Duodenal mucosa (tissue), 2 donors: Measurements from ENCODE around the gene ARMC7.
A peak's percentile ranks its signal among the peaks of the same experiment; 100 is the strongest.
"Not testable (repeated sequence)": the region's sequence is repeated elsewhere in the genome, so short reads cannot be mapped to it uniquely, and the experiment has no call there.

Experiments used
- H3K27ac ChIP-seq: one replicate; pipeline ENCODE4 v1.7.0; 2013; ENCODE audit warnings: low read depth, low read length
- H3K27me3 ChIP-seq, 2 donors: one replicate each; pipeline ENCODE4 v1.7.0; 2013; ENCODE audit warnings: low read length in 2 of 2, control low read depth in 1 of 2; ENCODE audit not compliant: insufficient read depth in 2 of 2, control insufficient read depth in 1 of 2
- H3K36me3 ChIP-seq, 2 donors: one replicate each; pipeline ENCODE4 v1.7.0; 2013; ENCODE audit warnings: low read length in 2 of 2, control low read depth in 1 of 2; ENCODE audit not compliant: insufficient read depth in 2 of 2, control insufficient read depth in 1 of 2
- H3K4me1 ChIP-seq, 2 donors: one replicate each; pipeline ENCODE4 v1.7.0; 2013; ENCODE audit warnings: low read length in 2 of 2, control low read depth in 1 of 2; ENCODE audit not compliant: insufficient read depth in 2 of 2, control insufficient read depth in 1 of 2
- H3K4me3 ChIP-seq, 2 donors: one replicate each; pipeline ENCODE4 v1.7.0; 2013; ENCODE audit warnings: low read length in 2 of 2, low read depth in 1 of 2
- H3K9ac ChIP-seq, 2 donors: one replicate each; pipeline ENCODE4 v1.7.0; 2013; ENCODE audit warnings: low read length in 2 of 2, low read depth in 1 of 2
- H3K9me3 ChIP-seq, 2 donors: one replicate each; pipeline ENCODE4 v1.7.0; 2013; ENCODE audit warnings: low read length in 2 of 2, control low read depth in 1 of 2; ENCODE audit not compliant: control insufficient read depth in 1 of 2

ARMC7 gene

GRCh38 chr17:75151930-75152329, 42.2 kb downstream of the ARMC7 start:
- no peak overlapping the region for H3K4me3 ChIP-seq
- H3K27ac ChIP-seq = no peak overlapping the region
- peak overlapping the region in 1 of 2 donors; percentile 89 for H3K9ac ChIP-seq
- H3K27me3 ChIP-seq = no peaks in the 10 kb centered on the region
- peaks cover 8% of the 10 kb centered on the region in 2 donors for H3K36me3 ChIP-seq
- peaks cover 32 to 38% of the 10 kb centered on the region in 2 donors for H3K4me1 ChIP-seq
- H3K9me3 ChIP-seq = no peaks in the 10 kb centered on the region

DNA sequence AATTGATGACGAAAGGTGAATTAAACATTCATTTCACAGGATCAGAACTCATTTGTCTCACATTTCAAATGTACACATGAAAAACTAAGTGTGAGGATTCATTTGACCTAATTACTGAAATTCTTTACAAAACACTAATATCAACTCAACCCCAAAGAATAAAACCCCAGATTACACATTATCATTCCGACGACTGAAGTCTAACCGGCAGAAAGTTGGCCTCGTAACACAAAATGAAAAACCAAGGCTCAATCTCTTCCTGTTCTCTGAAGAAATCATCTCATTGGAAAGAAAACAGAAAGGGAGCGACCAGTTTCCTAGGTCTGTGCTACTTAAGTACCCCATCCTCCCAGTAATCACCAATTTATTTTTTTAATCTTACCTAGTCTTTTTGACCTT, 42.8 kb downstream of the ARMC7 start:
- H3K9ac ChIP-seq = peak overlapping the region; percentile 89 to 91
- H3K27me3 ChIP-seq = no peaks in the 10 kb centered on the region
- peaks cover 2% of the 10 kb centered on the region in 2 donors for H3K36me3 ChIP-seq
- no peak overlapping the region for H3K27ac ChIP-seq
- H3K9me3 ChIP-seq = no peaks in the 10 kb centered on the region
- peaks cover 32 to 38% of the 10 kb centered on the region in 2 donors for H3K4me1 ChIP-seq
- peak overlapping the region; percentile 81 to 93 for H3K4me3 ChIP-seq

GRCh38 chr17:75152922-75153779, 43.4 kb downstream of the ARMC7 start:
- Histone ChIP-seq H3K36me3 (no peaks in the 10 kb centered on the region), H3K27me3 (no peaks in the 10 kb centered on the region), H3K4me3 (peak overlapping the region; percentile 81 to 93), H3K27ac (peak overlapping the region; percentile 36), H3K9ac (peak overlapping the region; percentile 89 to 91), H3K9me3 (no peaks in the 10 kb centered on the region), H3K4me1 (peaks cover 31 to 32% of the 10 kb centered on the region in 2 donors)

DNA sequence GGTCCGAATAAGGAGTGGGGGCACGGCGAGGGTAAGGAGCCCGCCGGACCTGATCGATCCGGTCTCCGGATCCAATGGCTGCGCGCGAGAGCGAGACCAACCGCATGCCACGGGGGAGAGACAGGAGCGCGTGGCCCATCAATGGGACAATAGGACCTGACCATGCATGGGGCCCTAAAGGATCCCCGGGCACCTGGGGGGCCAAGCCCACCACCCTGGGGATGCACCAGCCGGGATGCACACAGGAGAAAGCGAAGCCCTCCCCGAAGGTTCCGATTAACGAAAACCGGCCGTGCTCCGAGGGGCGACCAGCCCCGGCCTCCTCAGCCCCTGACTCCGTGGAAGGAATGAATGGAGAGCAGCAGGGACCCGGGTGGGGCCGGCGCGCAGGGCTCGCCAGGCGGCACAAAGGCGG, 44.0 kb downstream of the ARMC7 start:
- H3K36me3 ChIP-seq = no peaks in the 10 kb centered on the region
- peak overlapping the region; percentile 81 to 93 for H3K4me3 ChIP-seq
- H3K4me1 ChIP-seq = peaks cover 25% of the 10 kb centered on the region in 2 donors
- no peaks in the 10 kb centered on the region for H3K9me3 ChIP-seq
- no peak overlapping the region for H3K27ac ChIP-seq
- H3K9ac ChIP-seq = peak overlapping the region; percentile 89 to 91
- H3K27me3 ChIP-seq = no peaks in the 10 kb centered on the region

GRCh38 chr17:75154195-75155106, 44.7 kb downstream of the ARMC7 start, which contains the start of gene JPT1:
Gene JPT1 (minus strand): TSS chr17:75154512. CDS start chr17:75154397, 115 bp downstream.
- H3K4me3 ChIP-seq = peak within 1 kb of the TSS; percentile 81 to 93
- H3K9ac ChIP-seq = peak within 1 kb of the TSS; percentile 89 to 91
- no peaks in the 10 kb centered on the region for H3K27me3 ChIP-seq
- peaks cover 22 to 23% of the 10 kb centered on the region in 2 donors for H3K4me1 ChIP-seq
- no peaks in the 10 kb centered on the region for H3K9me3 ChIP-seq
- no peaks in the 10 kb centered on the region for H3K36me3 ChIP-seq
- H3K27ac ChIP-seq = peak within 1 kb of the TSS; percentile 53

GRCh38 chr17:75155191-75155601, 45.4 kb downstream of the ARMC7 start:
- Histone ChIP-seq H3K4me3 (peak overlapping the region in 1 of 2 donors; percentile 21), H3K27ac (no peak overlapping the region), H3K27me3 (no peaks in the 10 kb centered on the region), H3K36me3 (no peaks in the 10 kb centered on the region), H3K9ac (no peak overlapping the region), H3K4me1 (peaks cover 17 to 22% of the 10 kb centered on the region in 2 donors), H3K9me3 (no peaks in the 10 kb centered on the region)

GRCh38 chr17:75158480-75158879, 48.7 kb downstream of the ARMC7 start:
- not testable (repeated sequence) for H3K27me3 ChIP-seq, H3K4me1 ChIP-seq, H3K9ac ChIP-seq, H3K27ac ChIP-seq, H3K9me3 ChIP-seq, H3K36me3 ChIP-seq, H3K4me3 ChIP-seq

DNA sequence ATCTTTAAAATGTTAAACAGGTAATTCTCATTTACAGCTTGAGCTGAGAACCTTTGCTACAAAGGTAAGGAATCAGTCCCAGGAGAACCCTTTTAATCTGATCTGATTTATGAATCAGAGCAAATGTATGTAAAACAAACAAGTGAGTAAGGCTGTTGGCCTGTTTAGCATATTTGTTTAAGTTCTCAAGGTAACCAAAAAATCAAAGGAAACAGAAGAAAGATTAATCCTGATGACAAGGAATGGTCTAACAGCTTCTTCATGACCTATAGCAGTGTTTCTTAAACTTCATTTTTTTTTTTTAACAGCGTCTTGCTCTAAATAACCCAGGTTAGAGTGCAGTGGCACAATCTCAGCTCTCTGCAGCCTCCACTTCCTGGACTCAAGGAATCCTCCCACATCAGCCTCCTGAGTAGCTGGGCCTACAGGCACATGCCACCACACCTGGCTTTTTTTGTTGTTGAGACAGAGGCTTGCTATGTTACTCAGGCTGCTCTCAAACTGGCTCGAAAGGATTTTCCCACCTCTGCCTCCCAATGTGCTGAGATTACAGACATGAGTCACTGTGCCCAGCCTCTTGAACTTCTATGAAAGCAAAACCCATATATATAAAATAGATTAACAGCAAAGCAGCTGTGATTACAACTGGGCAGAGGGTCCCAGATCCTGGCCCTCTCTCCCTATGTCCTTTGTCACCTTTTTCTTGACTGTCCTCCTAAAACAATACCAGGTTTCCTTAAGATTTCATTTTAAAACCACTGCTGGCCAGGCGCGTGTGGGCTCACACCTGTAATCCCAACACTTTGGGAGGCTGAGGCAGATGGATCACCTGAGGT, 49.6 kb downstream of the ARMC7 start:
- H3K36me3 ChIP-seq = no peaks in the 10 kb centered on the region
- no peak overlapping the region for H3K9ac ChIP-seq
- no peaks in the 10 kb centered on the region for H3K9me3 ChIP-seq
- H3K27me3 ChIP-seq = no peaks in the 10 kb centered on the region
- H3K4me3 ChIP-seq = no peak overlapping the region
- H3K27ac ChIP-seq = peak overlapping the region; percentile 37
- peaks cover 5 to 7% of the 10 kb centered on the region in 2 donors for H3K4me1 ChIP-seq

DNA sequence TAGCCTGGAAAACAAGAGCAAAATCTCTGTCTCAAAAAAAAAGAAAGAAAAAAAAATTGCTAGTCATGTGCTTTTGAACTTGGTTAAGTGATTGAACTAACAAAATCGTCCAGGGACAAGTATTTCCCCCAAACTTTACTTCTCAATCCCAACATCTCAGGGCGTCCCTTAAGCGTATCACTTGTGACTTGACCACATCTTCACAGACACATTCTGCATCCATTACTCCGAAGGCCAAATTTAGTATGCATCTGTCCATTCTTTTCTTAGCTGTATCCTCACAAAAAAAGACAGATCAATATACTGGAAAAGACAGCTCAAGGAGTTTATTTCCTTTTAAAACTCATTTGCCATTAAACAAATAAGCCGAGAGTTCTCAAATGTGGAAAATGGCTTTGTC, 50.4 kb downstream of the ARMC7 start:
- no peaks in the 10 kb centered on the region for H3K27me3 ChIP-seq
- H3K9me3 ChIP-seq = no peaks in the 10 kb centered on the region
- no peak overlapping the region for H3K9ac ChIP-seq
- peaks cover 0 to under 1% of the 10 kb centered on the region in 2 donors for H3K4me1 ChIP-seq
- H3K27ac ChIP-seq = no peak overlapping the region
- no peak overlapping the region for H3K4me3 ChIP-seq
- no peaks in the 10 kb centered on the region for H3K36me3 ChIP-seq
